ENCODE results near the gene ZBED4.

DNA sequence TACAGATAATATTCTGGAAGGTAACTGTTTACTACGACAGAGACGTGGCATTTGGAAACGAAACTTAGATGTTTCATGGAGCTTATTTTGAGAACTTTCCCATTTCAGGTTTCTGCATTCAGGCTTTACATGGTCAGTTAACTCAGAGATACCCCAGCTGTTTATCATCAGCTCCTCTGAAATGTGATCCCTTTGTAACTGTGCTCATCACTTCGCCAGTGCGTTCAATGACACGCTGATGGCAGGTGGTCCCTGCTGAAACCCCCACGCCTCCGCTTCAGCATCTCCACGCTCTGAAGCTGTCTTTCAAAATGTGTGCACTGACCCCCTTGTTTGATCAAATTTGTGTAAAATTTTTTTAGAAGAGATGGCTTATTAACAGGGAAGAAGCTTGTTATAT, 34.1 kb downstream of the ZBED4 start:
- TF ChIP-seq, protein P1, sequence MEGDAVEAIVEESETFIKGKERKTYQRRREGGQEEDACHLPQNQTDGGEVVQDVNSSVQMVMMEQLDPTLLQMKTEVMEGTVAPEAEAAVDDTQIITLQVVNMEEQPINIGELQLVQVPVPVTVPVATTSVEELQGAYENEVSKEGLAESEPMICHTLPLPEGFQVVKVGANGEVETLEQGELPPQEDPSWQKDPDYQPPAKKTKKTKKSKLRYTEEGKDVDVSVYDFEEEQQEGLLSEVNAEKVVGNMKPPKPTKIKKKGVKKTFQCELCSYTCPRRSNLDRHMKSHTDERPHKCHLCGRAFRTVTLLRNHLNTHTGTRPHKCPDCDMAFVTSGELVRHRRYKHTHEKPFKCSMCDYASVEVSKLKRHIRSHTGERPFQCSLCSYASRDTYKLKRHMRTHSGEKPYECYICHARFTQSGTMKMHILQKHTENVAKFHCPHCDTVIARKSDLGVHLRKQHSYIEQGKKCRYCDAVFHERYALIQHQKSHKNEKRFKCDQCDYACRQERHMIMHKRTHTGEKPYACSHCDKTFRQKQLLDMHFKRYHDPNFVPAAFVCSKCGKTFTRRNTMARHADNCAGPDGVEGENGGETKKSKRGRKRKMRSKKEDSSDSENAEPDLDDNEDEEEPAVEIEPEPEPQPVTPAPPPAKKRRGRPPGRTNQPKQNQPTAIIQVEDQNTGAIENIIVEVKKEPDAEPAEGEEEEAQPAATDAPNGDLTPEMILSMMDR (IDR thresholded peaks at IDR 0.05): no peak
- no peak for TF ChIP-seq POLR2A (IDR thresholded peaks at IDR 0.05)
